PC-9 (cell line): ENCODE results near the gene MCTP2.

Experiments
- CTCF ChIP-seq: fragments of 200-600 bp; sonication (generic); conservative IDR thresholded peaks from 2 replicates; pipeline ENCODE4 v1.6.1; 2017; ENCODE audit warnings: mixed run types, antibody characterized with exemption, mild to moderate bottlenecking, moderate library complexity
- EZH2 ChIP-seq: fragments of 200-600 bp; sonication (generic); IDR thresholded peaks from 2 replicates; pipeline ENCODE4 v1.8.0; 2017; ENCODE audit warnings: antibody characterized with exemption, low read depth

- TF ChIP-seq CTCF (no peak), EZH2 (no peak)
Observed at GRCh38 chr15:94185547-94186236, 45.7 kb upstream of the MCTP2 start.
